ENCODE measurements around the gene ELK4.
A peak's percentile ranks its signal among the peaks of the same experiment; 100 is the strongest.

ELK4 gene

GRCh38 chr1:205631768-205632668 lies at the start of gene ELK4:
ELK4 (minus strand) TSS chr1:205632011; CDS start chr1:205623882, 8,129 bp downstream.
- peak; percentile 99 for DNase-seq (ENCODE audit: low read depth, low spot score)

GRCh38 chr1:205681364-205681763 lies 49.6 kb upstream of the ELK4 start:
- no peak for DNase-seq (ENCODE audit: low read depth, low spot score)

GRCh38 chr1:205680073-205680851 lies 48.5 kb upstream of the ELK4 start, which contains the start of gene SLC45A3:
SLC45A3 (minus strand) TSS chr1:205680509; CDS start chr1:205664656, 15,853 bp downstream.
- DNase-seq (ENCODE audit: low read depth, low spot score) = peak; percentile 59

- DNase-seq (ENCODE audit: low read depth, low spot score) = peak; percentile 53
Observed at GRCh38 chr1:205678286-205679111, 46.7 kb upstream of the ELK4 start.

GRCh38 chr1:205677167-205677566 lies 45.4 kb upstream of the ELK4 start:
- no peak for DNase-seq (ENCODE audit: low read depth, low spot score)

- no peak for DNase-seq (ENCODE audit: low read depth, low spot score)
Observed at GRCh38 chr1:205676597-205676996, 44.8 kb upstream of the ELK4 start.

GRCh38 chr1:205676002-205676401 lies 44.2 kb upstream of the ELK4 start:
- DNase-seq (ENCODE audit: low read depth, low spot score) = no peak

GRCh38 chr1:205675247-205675646 lies 43.4 kb upstream of the ELK4 start:
- no peak for DNase-seq (ENCODE audit: low read depth, low spot score)

- no peak for DNase-seq (ENCODE audit: low read depth, low spot score)
Observed at GRCh38 chr1:205672970-205673369, 41.2 kb upstream of the ELK4 start.

GRCh38 chr1:205672395-205672889 lies 40.6 kb upstream of the ELK4 start:
- DNase-seq (ENCODE audit: low read depth, low spot score) = no peak

GRCh38 chr1:205670611-205671430 lies 39.0 kb upstream of the ELK4 start:
- DNase-seq (ENCODE audit: low read depth, low spot score) = no peak

GRCh38 chr1:205670150-205670446 lies 38.3 kb upstream of the ELK4 start:
- no peak for DNase-seq (ENCODE audit: low read depth, low spot score)

GRCh38 chr1:205669341-205670149 lies 37.7 kb upstream of the ELK4 start:
- DNase-seq (ENCODE audit: low read depth, low spot score) = no peak

GRCh38 chr1:205668951-205669340 lies 37.1 kb upstream of the ELK4 start:
- DNase-seq (ENCODE audit: low read depth, low spot score) = no peak

GRCh38 chr1:205667909-205668643 lies 36.3 kb upstream of the ELK4 start:
- DNase-seq (ENCODE audit: low read depth, low spot score) = no peak

GRCh38 chr1:205666372-205667166 lies 34.8 kb upstream of the ELK4 start:
- no peak for DNase-seq (ENCODE audit: low read depth, low spot score)

- no peak for DNase-seq (ENCODE audit: low read depth, low spot score)
Observed at GRCh38 chr1:205665201-205666045, 33.6 kb upstream of the ELK4 start.
